NB4 (cell line): ENCODE results near the gene KRT80.

ENCODE experiments used
- CTCF ChIP-seq: IDR thresholded peaks from one replicate; pipeline ENCODE4 v1.5.1; 2012; ENCODE audit warnings: low read depth, low read length
- MAX ChIP-seq: IDR thresholded peaks from 2 replicates; pipeline ENCODE4 v1.6.1; 2011; ENCODE audit warnings: low read depth, low read length
- POLR2A ChIP-seq: IDR thresholded peaks from 2 replicates; pipeline ENCODE4 v1.6.1; 2011; ENCODE audit warnings: mild to moderate bottlenecking; ENCODE audit not compliant: insufficient read length; ENCODE audit errors: extremely low read depth

GRCh38 chr12:52235001-52235764 lies 43.4 kb upstream of the KRT80 start:
- TF ChIP-seq CTCF = peak; percentile 26
- TF ChIP-seq POLR2A = no peak
- TF ChIP-seq MAX = no peak
